HG02970 (cell line): ENCODE data around the gene CGB3.
"Not testable (repeated sequence)": the region's sequence is repeated elsewhere in the genome, so short reads cannot be mapped to it uniquely, and the experiment has no call there.

Experiments used
- ATAC-seq: cut with Tn5 transposase; IDR thresholded peaks from one replicate; pipeline ENCODE4 v1.9.1; 2021; ENCODE audit warnings: mild to moderate bottlenecking, moderate library complexity, moderate number of reproducible peaks; ENCODE audit not compliant: unreplicated experiment, low FRiP score

CGB3 gene

GRCh38 chr19:49024233-49024632 lies at the start of gene CGB3:
TSS of gene CGB3 (minus strand) at chr19:49024333. CDS start at chr19:49023971, 362 bp downstream.
- ATAC-seq, result not testable (repeated sequence)

GRCh38 chr19:49071860-49072547 lies 47.9 kb upstream of the CGB3 start:
- ATAC-seq, result no peak

DNA sequence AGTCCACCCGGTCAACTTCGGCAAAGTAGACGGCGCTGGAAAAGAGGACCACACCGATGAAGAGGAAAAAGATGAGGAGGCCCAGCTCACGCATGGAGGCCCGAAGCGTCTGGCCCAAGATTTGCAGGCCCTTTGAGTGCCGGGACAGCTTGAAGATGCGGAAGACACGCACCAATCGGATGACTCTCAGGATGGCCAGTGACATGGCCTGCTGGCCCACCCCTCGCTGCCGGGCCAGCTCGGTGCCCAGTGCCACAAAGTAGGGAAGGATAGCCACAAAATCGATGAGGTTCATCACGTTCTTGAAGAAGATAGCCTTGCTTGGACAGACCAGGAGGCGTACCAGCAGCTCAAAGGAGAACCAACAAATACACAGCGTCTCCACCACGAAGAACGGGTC lies 46.3 kb upstream of the CGB3 start:
- no peak for ATAC-seq

GRCh38 chr19:49069026-49069425 lies 44.9 kb upstream of the CGB3 start:
- ATAC-seq, result no peak

DNA sequence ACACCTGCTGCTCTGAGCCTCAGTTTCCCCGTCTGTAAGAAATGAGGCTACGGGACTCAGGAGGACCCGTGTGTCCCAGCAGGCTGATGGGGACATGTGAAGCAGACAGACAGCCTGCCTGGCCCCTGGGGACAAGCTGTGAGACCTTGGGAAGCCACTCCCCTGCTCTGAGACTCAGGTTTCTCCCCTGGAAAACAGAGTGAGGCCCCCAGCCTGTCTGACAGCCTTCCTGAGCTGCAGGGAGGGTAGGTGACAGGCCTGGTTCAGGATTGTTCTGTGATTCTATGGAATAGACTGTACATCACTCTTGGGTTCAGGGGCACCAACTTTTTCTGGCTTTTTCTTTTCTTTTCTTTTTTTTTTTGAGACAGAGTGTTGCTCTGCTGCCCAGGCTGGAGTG lies 43.4 kb upstream of the CGB3 start:
- no peak for ATAC-seq

GRCh38 chr19:49065905-49066512 lies 41.9 kb upstream of the CGB3 start:
- ATAC-seq, result no peak

- ATAC-seq, result no peak
Observed at GRCh38 chr19:49064768-49065611, 40.9 kb upstream of the CGB3 start, which contains the start of gene NTF4. TSS of gene NTF4 (minus strand) at chr19:49064818. CDS start at chr19:49061997, 2,821 bp downstream.

DNA sequence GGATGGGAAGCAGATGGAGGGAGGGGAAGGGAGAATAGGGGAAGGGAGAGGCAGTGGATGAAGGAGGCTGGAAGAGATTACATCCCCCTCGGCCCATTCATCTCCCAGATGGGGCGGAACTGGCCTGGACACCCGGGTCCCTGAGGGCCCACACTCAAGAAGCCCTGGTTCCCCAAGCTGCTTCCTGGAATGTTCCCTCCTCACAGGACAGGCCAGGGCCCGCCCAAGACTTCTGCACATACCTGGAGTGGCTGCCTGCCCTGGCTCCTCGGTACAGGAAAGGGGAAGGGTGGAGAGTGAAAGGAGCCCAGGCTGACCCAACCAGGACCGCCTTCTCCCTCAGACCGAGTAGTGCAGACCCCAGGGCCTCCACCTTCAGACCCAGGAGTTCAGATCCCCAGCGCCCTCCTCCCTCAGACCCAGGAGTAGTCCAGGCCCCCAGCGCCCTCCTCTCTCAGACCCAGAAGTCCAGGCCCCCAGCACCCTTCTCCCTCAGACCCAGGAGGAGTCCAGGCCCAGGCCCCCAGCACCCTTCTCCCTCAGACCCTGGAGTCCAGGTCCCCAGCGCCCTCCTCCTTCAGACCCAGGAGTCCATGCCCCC lies 40.0 kb upstream of the CGB3 start:
- ATAC-seq, result no peak

GRCh38 chr19:49061445-49061844 lies 37.3 kb upstream of the CGB3 start:
- no peak for ATAC-seq

- ATAC-seq, result no peak
Observed at GRCh38 chr19:49061000-49061399, 36.9 kb upstream of the CGB3 start.

GRCh38 chr19:49059053-49059452 lies 34.9 kb upstream of the CGB3 start:
- ATAC-seq, result no peak

- no peak for ATAC-seq
Observed at GRCh38 chr19:49058562-49058961, 34.4 kb upstream of the CGB3 start.

- ATAC-seq, result no peak
Observed at GRCh38 chr19:49057636-49058234, 33.6 kb upstream of the CGB3 start, which contains the start of gene CGB7. TSS of gene CGB7 (minus strand) at chr19:49057749. CDS start at chr19:49055375, 2,374 bp downstream.

GRCh38 chr19:49056902-49057596 lies 32.9 kb upstream of the CGB3 start:
- ATAC-seq, result not testable (repeated sequence)

GRCh38 chr19:49056101-49056901 lies 32.2 kb upstream of the CGB3 start:
- no peak for ATAC-seq

- not testable (repeated sequence) for ATAC-seq
Observed at GRCh38 chr19:49050376-49051033, 26.4 kb upstream of the CGB3 start.

GRCh38 chr19:49049834-49050233 lies 25.7 kb upstream of the CGB3 start:
- ATAC-seq, result not testable (repeated sequence)

DNA sequence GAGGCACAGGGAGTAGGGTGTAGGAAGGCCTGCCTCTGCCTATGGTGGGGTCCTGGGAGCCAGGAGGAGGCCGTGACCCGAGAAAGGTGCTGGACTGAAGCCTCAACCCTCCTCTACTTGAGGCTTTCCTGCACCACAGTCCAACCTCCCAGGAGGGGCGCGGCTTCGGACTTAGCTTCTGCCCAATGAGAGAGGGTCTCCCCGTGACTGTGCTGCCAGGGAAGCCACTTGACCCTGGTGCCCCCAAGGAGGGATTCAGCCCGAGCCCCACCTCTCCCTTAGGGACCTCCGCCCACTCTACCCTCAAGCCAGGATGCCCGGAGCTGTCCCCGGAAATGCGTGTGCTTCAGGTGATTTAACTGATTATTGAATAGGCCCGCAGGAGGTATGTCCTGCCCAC lies 24.9 kb upstream of the CGB3 start, which contains the start of gene CGB8:
Gene CGB8, minus strand, starts transcription at position 101 of the 400 bp plus-strand sequence. CDS start 372 bp downstream, outside the sequence.
- ATAC-seq, result not testable (repeated sequence)
